ENCODE measurements around the gene ALG6. TPM values are rescaled to one million over a fixed set of nuclear protein-coding genes. Genes with fewer than 3 reads are reported as not detected.
A peak's percentile ranks its signal among the peaks of the same experiment; 100 is the strongest.

ALG6 gene
- total and polyA plus RNA-seq, 2 of the 13 experiments (the other 11 are each of a cell fraction or from before 2014, with no cell fraction given) = 6.8 to 8.1 TPM

DNA sequence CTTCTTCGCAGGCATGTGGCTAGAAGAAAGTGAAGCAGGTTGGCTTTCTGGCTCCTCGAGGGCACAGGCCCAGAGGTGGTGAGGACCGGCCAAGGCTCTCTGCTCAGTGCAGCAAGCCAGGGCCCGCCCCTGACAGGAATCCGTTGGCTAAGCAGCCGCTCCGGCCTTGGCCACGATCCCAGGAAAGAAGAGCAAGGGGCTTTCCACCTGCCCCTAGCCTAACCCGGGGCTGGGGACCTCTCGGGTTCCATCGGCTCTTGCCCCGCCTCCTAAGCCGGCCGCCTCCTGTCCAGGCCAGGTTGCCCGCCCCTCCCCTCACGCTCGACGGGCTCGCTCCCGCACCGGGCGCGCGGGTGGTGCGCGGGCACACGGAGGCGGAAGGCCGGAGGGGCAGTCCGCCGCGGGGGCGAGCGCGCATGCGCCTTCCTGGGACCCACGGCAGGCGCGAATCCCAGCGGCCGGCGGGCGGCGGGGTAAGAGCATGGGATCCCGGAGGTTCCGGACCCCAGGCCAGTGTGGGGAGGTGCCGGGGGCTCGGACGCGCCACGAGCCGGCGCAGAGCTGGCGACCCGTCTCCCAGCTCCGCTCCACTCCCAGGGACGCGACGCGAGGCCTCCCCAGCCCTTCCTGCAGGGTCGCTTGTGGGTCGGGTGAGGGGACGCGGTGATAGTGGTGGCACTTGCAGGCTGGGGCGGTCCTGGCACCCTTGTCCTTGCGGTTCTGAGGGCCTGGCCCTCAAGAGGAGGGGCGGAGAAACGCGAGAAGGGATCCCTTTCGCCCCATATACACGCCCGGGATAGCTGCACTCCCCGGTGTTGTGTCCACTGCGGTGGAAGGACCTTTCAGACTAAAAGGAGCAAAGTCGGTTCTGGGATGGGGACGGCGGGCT, at the start of gene ALG6 (continued):
- TF ChIP-seq ZNF549 (CRISPR knock-in tag; IDR thresholded peaks at IDR 0.05) (no peak), KDM3A (CRISPR knock-in tag; IDR thresholded peaks at IDR 0.05; ENCODE audit: low read depth) (0 out of 2 replicates have a peak, but pooled peaks have one; percentile 43), SMAD3 (CRISPR knock-in tag; IDR thresholded peaks at IDR 0.05) (0 out of 2 replicates have a peak, but pooled peaks have one; percentile 23), KLF6 (CRISPR knock-in tag; IDR thresholded peaks at IDR 0.05) (peak; percentile 31; the same call in 1 of the 2 replicates), TBX2 (CRISPR knock-in tag; IDR thresholded peaks at IDR 0.05; ENCODE audit: borderline replicate concordance) (peak; percentile 35; the same call in 1 of the 2 replicates), ZFP37 (CRISPR knock-in tag; IDR thresholded peaks at IDR 0.05; ENCODE audit: borderline replicate concordance) (no peak), ZFP90 (CRISPR knock-in tag; IDR thresholded peaks at IDR 0.05; ENCODE audit: borderline replicate concordance) (peak; percentile 65; the same call in 1 of the 2 replicates), PAX8 (CRISPR knock-in tag; IDR thresholded peaks at IDR 0.05; ENCODE audit: borderline replicate concordance) (no peak), ZNF33A (CRISPR knock-in tag; IDR thresholded peaks at IDR 0.05; ENCODE audit: borderline replicate concordance) (no peak), ZSCAN12 (CRISPR knock-in tag; IDR thresholded peaks at IDR 0.05) (no peak), ZNF124 (CRISPR knock-in tag; IDR thresholded peaks at IDR 0.05) (peak; percentile 56; the same call in 1 of the 2 replicates), ZNF501 (CRISPR knock-in tag; IDR thresholded peaks at IDR 0.05) (peak; percentile 79), ZNF101 (CRISPR knock-in tag; IDR thresholded peaks at IDR 0.05; ENCODE audit: borderline replicate concordance, low read depth) (no peak), ZNF570 (CRISPR knock-in tag; IDR thresholded peaks at IDR 0.05; ENCODE audit: borderline replicate concordance) (no peak), ZMAT3 (CRISPR knock-in tag; conservative IDR thresholded peaks at IDR 0.05) (0 out of 2 replicates have a peak, but pooled peaks have one; percentile 74), ARNTL (CRISPR knock-in tag; IDR thresholded peaks at IDR 0.05) (no peak), FOXO1 (CRISPR knock-in tag; IDR thresholded peaks at IDR 0.05) (no peak; the same call in 1 of the 2 replicates), CBX5 (CRISPR knock-in tag; IDR thresholded peaks at IDR 0.05; ENCODE audit: borderline replicate concordance) (no peak; the same call in 1 of the 2 replicates), ZNF720 (CRISPR knock-in tag; IDR thresholded peaks at IDR 0.05) (no peak), NFE2L1 (CRISPR knock-in tag; IDR thresholded peaks at IDR 0.05; ENCODE audit: borderline replicate concordance) (no peak), HOXD1 (CRISPR knock-in tag; IDR thresholded peaks at IDR 0.05) (0 out of 2 replicates have a peak, but pooled peaks have one; percentile 20), NFE2L2 (IDR thresholded peaks at IDR 0.05; ENCODE audit: low read length) (no peak), MXD4 (CRISPR knock-in tag; IDR thresholded peaks at IDR 0.05) (peak; percentile 43; the same call in 1 of the 2 replicates), ZNF841 (CRISPR knock-in tag; IDR thresholded peaks at IDR 0.05; ENCODE audit: borderline replicate concordance) (no peak)
- TF ChIP-seq, protein P1, sequence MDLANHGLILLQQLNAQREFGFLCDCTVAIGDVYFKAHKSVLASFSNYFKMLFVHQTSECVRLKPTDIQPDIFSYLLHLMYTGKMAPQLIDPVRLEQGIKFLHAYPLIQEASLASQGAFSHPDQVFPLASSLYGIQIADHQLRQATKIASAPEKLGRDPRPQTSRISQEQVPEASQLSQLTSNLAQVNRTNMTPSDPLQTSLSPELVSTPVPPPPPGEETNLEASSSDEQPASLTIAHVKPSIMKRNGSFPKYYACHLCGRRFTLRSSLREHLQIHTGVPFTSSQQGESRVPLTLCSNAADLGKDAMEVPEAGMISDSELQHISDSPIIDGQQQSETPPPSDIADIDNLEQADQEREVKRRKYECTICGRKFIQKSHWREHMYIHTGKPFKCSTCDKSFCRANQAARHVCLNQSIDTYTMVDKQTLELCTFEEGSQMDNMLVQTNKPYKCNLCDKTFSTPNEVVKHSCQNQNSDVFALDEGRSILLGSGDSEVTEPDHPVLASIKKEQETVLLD (CRISPR knock-in tag; IDR thresholded peaks at IDR 0.05; ENCODE audit: low read depth) = no peak
- TF ChIP-seq, protein P2, sequence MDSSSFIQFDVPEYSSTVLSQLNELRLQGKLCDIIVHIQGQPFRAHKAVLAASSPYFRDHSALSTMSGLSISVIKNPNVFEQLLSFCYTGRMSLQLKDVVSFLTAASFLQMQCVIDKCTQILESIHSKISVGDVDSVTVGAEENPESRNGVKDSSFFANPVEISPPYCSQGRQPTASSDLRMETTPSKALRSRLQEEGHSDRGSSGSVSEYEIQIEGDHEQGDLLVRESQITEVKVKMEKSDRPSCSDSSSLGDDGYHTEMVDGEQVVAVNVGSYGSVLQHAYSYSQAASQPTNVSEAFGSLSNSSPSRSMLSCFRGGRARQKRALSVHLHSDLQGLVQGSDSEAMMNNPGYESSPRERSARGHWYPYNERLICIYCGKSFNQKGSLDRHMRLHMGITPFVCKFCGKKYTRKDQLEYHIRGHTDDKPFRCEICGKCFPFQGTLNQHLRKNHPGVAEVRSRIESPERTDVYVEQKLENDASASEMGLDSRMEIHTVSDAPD (CRISPR knock-in tag; IDR thresholded peaks at IDR 0.05) = no peak; the same call in 1 of the 2 replicates
- TF ChIP-seq, protein P3, sequence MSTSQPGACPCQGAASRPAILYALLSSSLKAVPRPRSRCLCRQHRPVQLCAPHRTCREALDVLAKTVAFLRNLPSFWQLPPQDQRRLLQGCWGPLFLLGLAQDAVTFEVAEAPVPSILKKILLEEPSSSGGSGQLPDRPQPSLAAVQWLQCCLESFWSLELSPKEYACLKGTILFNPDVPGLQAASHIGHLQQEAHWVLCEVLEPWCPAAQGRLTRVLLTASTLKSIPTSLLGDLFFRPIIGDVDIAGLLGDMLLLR (CRISPR knock-in tag; IDR thresholded peaks at IDR 0.05) = 0 out of 2 replicates have a peak, but pooled peaks have one; percentile 55
